K562 (cell line): Measurements from ENCODE around the gene TAS2R39. TPM values are rescaled to one million over a fixed set of nuclear protein-coding genes. Genes with fewer than 3 reads are reported as not detected.

Experiments
- BMI1 ChIP-seq: fragments of 150-350 bp; IDR thresholded peaks from 2 replicates; pipeline ENCODE4 v1.6.1; 2014; ENCODE audit warnings: low read length
- CC2D1A ChIP-seq: fragments of 450-650 bp; IDR thresholded peaks from 2 replicates; pipeline ENCODE4 v1.6.1; 2017; ENCODE audit warnings: mild to moderate bottlenecking
- ELF4 ChIP-seq: fragments of 450-650 bp; formaldehyde crosslinking; IDR thresholded peaks from 2 replicates; pipeline ENCODE4 v1.4.0; 2022; ENCODE audit warnings: missing genetic modification characterization
- FOXO4 ChIP-seq: fragments of 450-650 bp; formaldehyde crosslinking; IDR thresholded peaks from 2 replicates; pipeline ENCODE4 v1.4.0; 2020; ENCODE audit warnings: mild to moderate bottlenecking, moderate library complexity
- GATAD2B ChIP-seq: fragments of 450-650 bp; IDR thresholded peaks from 2 replicates; pipeline ENCODE4 v1.6.1; 2017; ENCODE audit warnings: mild to moderate bottlenecking, borderline replicate concordance
- GTF2B ChIP-seq: IDR thresholded peaks from 2 replicates; pipeline ENCODE4 v1.6.1; 2011; ENCODE audit not compliant: insufficient read length; ENCODE audit errors: extremely low read depth
- HMG20A ChIP-seq: fragments of 450-650 bp; formaldehyde crosslinking; conservative IDR thresholded peaks from 2 replicates; pipeline ENCODE4 v1.4.0; 2020; ENCODE audit warnings: mild to moderate bottlenecking, mixed read lengths
- HNRNPLL ChIP-seq: fragments of 200-400 bp; formaldehyde crosslinking; IDR thresholded peaks from 2 replicates; pipeline ENCODE4 v1.6.1; 2017; ENCODE audit warnings: low read length, low read depth, mild to moderate bottlenecking; ENCODE audit not compliant: poor library complexity, severe bottlenecking
- KDM5B ChIP-seq: fragments of 200-600 bp; sonication (generic); IDR thresholded peaks from 2 replicates; pipeline ENCODE4 v1.6.1; 2012; ENCODE audit warnings: low read depth, mild to moderate bottlenecking, moderate library complexity, low read length, control low read depth, inconsistent platforms; ENCODE audit not compliant: insufficient replicate concordance
- LCOR ChIP-seq: sonication (generic); formaldehyde crosslinking; IDR thresholded peaks from 2 replicates; pipeline ENCODE4 v1.8.0; 2022; ENCODE audit warnings: mild to moderate bottlenecking, missing genetic modification reagents
- MEF2D ChIP-seq: conservative IDR thresholded peaks from 2 replicates; pipeline ENCODE4 v1.6.1; 2016; ENCODE audit warnings: low read depth, missing genetic modification characterization, missing compliant biosample characterization
- NCOR1 ChIP-seq: fragments of 450-650 bp; IDR thresholded peaks from 2 replicates; pipeline ENCODE4 v1.6.1; 2016; ENCODE audit warnings: mild to moderate bottlenecking, moderate library complexity
- RFX1 ChIP-seq: fragments of 450-650 bp; IDR thresholded peaks from 2 replicates; pipeline ENCODE4 v1.6.1; 2016; ENCODE audit warnings: mild to moderate bottlenecking, moderate library complexity
- SRF ChIP-seq, 2 experiments: fragments of 250-450, 450-650 bp in 1 of 2; sonication (Bioruptor Pico) in 1 of 2; sonication (generic) in 1 of 2; formaldehyde crosslinking; IDR thresholded peaks; 2 replicates each; pipeline versions ENCODE4 v1.5.0 to v1.5.1; 2020 to 2022; ENCODE audit warnings: mild to moderate bottlenecking in 1 of 2, missing genetic modification reagents in 1 of 2
- TBP ChIP-seq: optimal IDR thresholded peaks from 2 replicates; pipeline ENCODE3; 2011; ENCODE audit warnings: low read depth, low read length, improper control_type of control experiment
- ZC3H8 ChIP-seq: fragments of 450-650 bp; IDR thresholded peaks from 2 replicates; pipeline ENCODE4 v1.6.1; 2017
- ZFP1 ChIP-seq: fragments of 450-650 bp; formaldehyde crosslinking; IDR thresholded peaks from 2 replicates; pipeline ENCODE4 v1.4.0; 2020; ENCODE audit warnings: mild to moderate bottlenecking, mixed read lengths
- ZFP91 ChIP-seq: sonication (generic); formaldehyde crosslinking; IDR thresholded peaks from 2 replicates; pipeline ENCODE4 v1.8.0; 2022; ENCODE audit warnings: mild to moderate bottlenecking, missing genetic modification reagents
- ZNF347 ChIP-seq: fragments of 450-650 bp; formaldehyde crosslinking; IDR thresholded peaks from 2 replicates; pipeline ENCODE4 v1.4.0; 2020; ENCODE audit warnings: low read depth, mild to moderate bottlenecking, moderate library complexity
- ZNF408 ChIP-seq: fragments of 250-450 bp; sonication (Bioruptor Pico); IDR thresholded peaks from 2 replicates; pipeline ENCODE4 v1.4.0; 2020; ENCODE audit warnings: low read depth, mild to moderate bottlenecking, moderate library complexity
- polyA plus RNA-seq, 8 experiments: library from polyadenylated mRNA; depleted of rRNA in 4 of 8; stranded (reverse) in 5 of 8; unstranded in 3 of 8; fragments of >200 nt; fragmentation: Nextera tagmentation in 2 of 8; fragmentation: Illumina TruSeq in 1 of 8; extraction: Ambion mirVana in 2 of 8; extraction: Trizol in 1 of 8; gene quantifications; 2 replicates each; pipeline versions ENCODE4 v1.2.1 to v1.2.3, GENCODE V29; 2011 to 2014; ENCODE audit warnings: inconsistent platforms in 1 of 8, missing spikeins in 1 of 8
- total RNA-seq, 7 experiments: library from RNA; depleted of rRNA in 6 of 7; stranded (reverse); fragments of >200 nt in 6 of 7; fragmentation: Illumina TruSeq in 2 of 7; extraction: Trizol in 2 of 7; gene quantifications; 2 replicates each; pipeline versions ENCODE4 v1.2.1 to v1.2.3, GENCODE V29; 2011 to 2021; ENCODE audit warnings: low replicate concordance in 1 of 7
- TF ChIP-seq, protein P1 (sequence below): fragments of 450-650 bp; IDR thresholded peaks from 2 replicates; pipeline ENCODE4 v1.6.1; 2016; ENCODE audit warnings: missing biosample characterization, missing genetic modification characterization

TAS2R39 gene
- total and polyA plus RNA-seq, 9 of the 15 experiments (the other 6 are each of a cell fraction or from before 2014, with no cell fraction given), result not detected

DNA sequence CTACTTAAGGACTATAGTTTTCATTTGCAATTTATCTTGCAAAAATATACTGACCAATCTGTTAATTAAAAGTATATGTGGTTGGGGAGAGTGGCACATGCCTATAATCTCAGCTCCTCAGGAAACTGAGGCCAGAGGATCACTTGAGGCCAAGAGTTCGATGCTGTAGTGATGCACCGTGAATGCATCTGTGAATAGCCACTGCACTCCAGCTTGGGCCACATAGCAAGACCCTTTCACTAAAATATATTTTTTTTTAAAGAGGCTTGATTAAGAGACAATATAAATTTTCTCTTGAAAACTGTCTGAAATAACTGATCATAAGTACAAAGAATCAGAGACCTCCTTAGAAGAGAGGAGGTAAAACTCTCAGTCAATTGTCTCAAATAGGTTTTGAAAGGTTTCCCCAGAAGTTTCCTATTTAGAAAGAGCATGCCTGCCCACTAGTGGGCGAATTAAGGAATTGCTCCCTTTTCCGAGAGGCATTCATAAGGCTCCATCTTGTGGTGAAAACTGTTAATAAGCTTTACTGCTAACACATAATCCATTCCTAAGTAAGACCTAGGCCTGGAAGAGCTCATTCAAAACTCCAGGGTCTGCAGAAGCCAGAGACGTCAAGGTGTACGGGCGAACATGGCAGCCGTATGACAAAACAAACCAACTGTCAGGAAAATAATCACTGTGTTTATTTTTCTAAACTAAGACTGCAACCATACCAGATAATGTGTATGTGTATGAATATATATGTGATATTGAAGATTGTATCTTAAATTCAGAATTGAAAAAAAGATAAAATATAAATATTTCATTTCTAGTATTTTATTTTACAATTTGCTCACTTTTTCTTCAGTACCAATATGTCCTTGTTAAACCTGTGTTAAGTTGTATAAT is 31.8 kb downstream of the TAS2R39 start (continued):
- peak; percentile 37; the same call in 1 of the 2 replicates for TF ChIP-seq LCOR (CRISPR knock-in tag)
- TF ChIP-seq HMG20A (CRISPR knock-in tag), result no peak
- TF ChIP-seq HNRNPLL, result no peak
- TF ChIP-seq, protein P1, sequence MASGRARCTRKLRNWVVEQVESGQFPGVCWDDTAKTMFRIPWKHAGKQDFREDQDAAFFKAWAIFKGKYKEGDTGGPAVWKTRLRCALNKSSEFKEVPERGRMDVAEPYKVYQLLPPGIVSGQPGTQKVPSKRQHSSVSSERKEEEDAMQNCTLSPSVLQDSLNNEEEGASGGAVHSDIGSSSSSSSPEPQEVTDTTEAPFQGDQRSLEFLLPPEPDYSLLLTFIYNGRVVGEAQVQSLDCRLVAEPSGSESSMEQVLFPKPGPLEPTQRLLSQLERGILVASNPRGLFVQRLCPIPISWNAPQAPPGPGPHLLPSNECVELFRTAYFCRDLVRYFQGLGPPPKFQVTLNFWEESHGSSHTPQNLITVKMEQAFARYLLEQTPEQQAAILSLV, result no peak
- TF ChIP-seq ZFP1 (CRISPR knock-in tag), result no peak
- no peak; the same call in 1 of the 2 replicates for TF ChIP-seq NCOR1
- TF ChIP-seq BMI1, result 0 out of 2 replicates have a peak, but pooled peaks have one; percentile 50
- TF ChIP-seq SRF (CRISPR knock-in tag; IDR thresholded peaks at IDR 0.05), result no peak
- no peak for TF ChIP-seq TBP
- no peak for TF ChIP-seq FOXO4 (CRISPR knock-in tag)
- no peak for TF ChIP-seq ZC3H8
- TF ChIP-seq ZNF347 (CRISPR knock-in tag), result no peak
- no peak for TF ChIP-seq ZFP91
- TF ChIP-seq GATAD2B, result peak; percentile 63
- no peak for TF ChIP-seq RFX1
- TF ChIP-seq GTF2B, result no peak
- no peak for TF ChIP-seq MEF2D (tag)
- TF ChIP-seq KDM5B, result no peak
- TF ChIP-seq ELF4 (CRISPR knock-in tag), result no peak
- no peak for TF ChIP-seq ZNF408 (CRISPR knock-in tag)
- TF ChIP-seq CC2D1A, result peak; percentile 91
